ENCODE results near the gene REXO2. TPM values are rescaled to one million over a fixed set of nuclear protein-coding genes. Genes with fewer than 3 reads are reported as not detected.

Gene REXO2
- total and polyA plus RNA-seq, 2 of the 13 experiments (the other 11 are each of a cell fraction or from before 2014, with no cell fraction given) = 95.6 to 104 TPM

GRCh38 chr11:114400216-114400914 is 38.9 kb upstream of the REXO2 start, which contains the start of the genes C11orf71 and RBM7 (continued):
- TF ChIP-seq IRF1 (CRISPR knock-in tag; IDR thresholded peaks at IDR 0.05; ENCODE audit: low read depth) (no peak), ZNF30 (CRISPR knock-in tag; IDR thresholded peaks at IDR 0.05) (no peak), ZNF567 (CRISPR knock-in tag; IDR thresholded peaks at IDR 0.05; ENCODE audit: borderline replicate concordance) (peak; percentile 90; the same call in 1 of the 2 replicates), SP2 (CRISPR knock-in tag; IDR thresholded peaks at IDR 0.05) (no peak), WIZ (CRISPR knock-in tag; IDR thresholded peaks at IDR 0.05) (0 out of 2 replicates have a peak, but pooled peaks have one; percentile 61), MXD3 (CRISPR knock-in tag; IDR thresholded peaks at IDR 0.05) (peak; percentile 48; the same call in 1 of the 2 replicates), FIP1L1 (IDR thresholded peaks at IDR 0.05; ENCODE audit: borderline replicate concordance, insufficient read depth, low read depth, low read length) (no peak; the same call in 1 of the 2 replicates), SKIL (CRISPR knock-in tag; IDR thresholded peaks at IDR 0.05; ENCODE audit: borderline replicate concordance) (no peak; the same call in 1 of the 2 replicates), TMF1 (CRISPR knock-in tag; IDR thresholded peaks at IDR 0.05; ENCODE audit: low read depth) (no peak), DZIP1 (CRISPR knock-in tag; IDR thresholded peaks at IDR 0.05) (peak; percentile 96; the same call in 1 of the 2 replicates), ETV6 (CRISPR knock-in tag; conservative IDR thresholded peaks at IDR 0.05) (0 out of 2 replicates have a peak, but pooled peaks have one; percentile 63), ZNF24 (IDR thresholded peaks at IDR 0.05) (no peak), FOSL2 (CRISPR knock-in tag; IDR thresholded peaks at IDR 0.05) (peak; percentile 94), MBNL3 (CRISPR knock-in tag; conservative IDR thresholded peaks at IDR 0.05) (no peak), ZBTB10 (CRISPR knock-in tag; IDR thresholded peaks at IDR 0.05; ENCODE audit: borderline replicate concordance) (peak; percentile 92), PBX3 (CRISPR knock-in tag; IDR thresholded peaks at IDR 0.05; ENCODE audit: borderline replicate concordance) (no peak), CENPBD1 (CRISPR knock-in tag; IDR thresholded peaks at IDR 0.05; ENCODE audit: borderline replicate concordance, low read depth) (peak; percentile 82; the same call in 1 of the 2 replicates)

All from HepG2 (cell line).